HCT116 (cell line): ENCODE data around the gene PCNT.

Experiments
- CEBPB ChIP-seq: IDR thresholded peaks from 2 replicates; pipeline ENCODE4 v1.6.1; 2012; ENCODE audit warnings: low read depth
- ELF1 ChIP-seq: IDR thresholded peaks from 2 replicates; pipeline ENCODE4 v1.6.1; 2012; ENCODE audit warnings: low read depth, borderline replicate concordance
- EZH2 ChIP-seq: fragments of 200-600 bp; sonication (generic); IDR thresholded peaks from 2 replicates; pipeline ENCODE4 v1.6.1; 2017; ENCODE audit warnings: antibody characterized with exemption, mixed run types
- EZH2phosphoT487 ChIP-seq: fragments of 200-600 bp; IDR thresholded peaks from 2 replicates; pipeline ENCODE4 v1.6.1; 2018; ENCODE audit warnings: antibody characterized with exemption, borderline replicate concordance
- POLR2A ChIP-seq: IDR thresholded peaks from 2 replicates; pipeline ENCODE4 v1.7.0; 2011; ENCODE audit warnings: borderline replicate concordance; ENCODE audit not compliant: insufficient read depth, insufficient read length; ENCODE audit errors: extremely low read depth
- POLR2AphosphoS5 ChIP-seq: IDR thresholded peaks from 2 replicates; pipeline ENCODE4 v1.6.1; 2011; ENCODE audit warnings: mild to moderate bottlenecking, low read depth, low read length, moderate library complexity
- RAD21 ChIP-seq: IDR thresholded peaks from 2 replicates; pipeline ENCODE4 v1.6.1; 2012; ENCODE audit warnings: low read depth, mild to moderate bottlenecking
- SRF ChIP-seq: IDR thresholded peaks from 2 replicates; pipeline ENCODE4 v1.6.1; 2012; ENCODE audit warnings: low read depth
- YY1 ChIP-seq: IDR thresholded peaks from 2 replicates; pipeline ENCODE4 v1.6.1; 2011; ENCODE audit warnings: low read length, low read depth, moderate library complexity, mild to moderate bottlenecking; ENCODE audit not compliant: insufficient replicate concordance; ENCODE audit errors: extremely low read depth
- ZFX ChIP-seq: fragments of 450-650 bp; IDR thresholded peaks from 2 replicates; pipeline ENCODE4 v1.6.1; 2017
- TF ChIP-seq, protein P1 (sequence below), 3 experiments: fragments of 200-600 bp in 1 of 3; sonication (generic) in 1 of 3; IDR thresholded peaks in 2 of 3; conservative IDR thresholded peaks in 1 of 3; 2 replicates each; pipeline ENCODE4 v1.5.1; 2012 to 2017; ENCODE audit warnings: low read depth in 2 of 3, low read length in 2 of 3, antibody characterized with exemption in 1 of 3, borderline replicate concordance in 1 of 3, control low read depth in 1 of 3, mild to moderate bottlenecking in 1 of 3, mixed read lengths in 1 of 3, mixed run types in 1 of 3, moderate library complexity in 1 of 3; ENCODE audit not compliant: insufficient read depth in 1 of 3
- TF ChIP-seq, protein P2 (sequence below): IDR thresholded peaks from 2 replicates; pipeline ENCODE4 v1.6.1; 2012
- TF ChIP-seq, protein P3 (sequence below): IDR thresholded peaks from 2 replicates; pipeline ENCODE4 v1.6.1; 2012; ENCODE audit warnings: low read depth

- TF ChIP-seq RAD21 (no peak), ZFX (no peak), YY1 (no peak), SRF (no peak), EZH2 (no peak), EZH2phosphoT487 (no peak), POLR2A (no peak), POLR2AphosphoS5 (no peak), CEBPB (no peak), ELF1 (no peak)
- TF ChIP-seq, protein P1, sequence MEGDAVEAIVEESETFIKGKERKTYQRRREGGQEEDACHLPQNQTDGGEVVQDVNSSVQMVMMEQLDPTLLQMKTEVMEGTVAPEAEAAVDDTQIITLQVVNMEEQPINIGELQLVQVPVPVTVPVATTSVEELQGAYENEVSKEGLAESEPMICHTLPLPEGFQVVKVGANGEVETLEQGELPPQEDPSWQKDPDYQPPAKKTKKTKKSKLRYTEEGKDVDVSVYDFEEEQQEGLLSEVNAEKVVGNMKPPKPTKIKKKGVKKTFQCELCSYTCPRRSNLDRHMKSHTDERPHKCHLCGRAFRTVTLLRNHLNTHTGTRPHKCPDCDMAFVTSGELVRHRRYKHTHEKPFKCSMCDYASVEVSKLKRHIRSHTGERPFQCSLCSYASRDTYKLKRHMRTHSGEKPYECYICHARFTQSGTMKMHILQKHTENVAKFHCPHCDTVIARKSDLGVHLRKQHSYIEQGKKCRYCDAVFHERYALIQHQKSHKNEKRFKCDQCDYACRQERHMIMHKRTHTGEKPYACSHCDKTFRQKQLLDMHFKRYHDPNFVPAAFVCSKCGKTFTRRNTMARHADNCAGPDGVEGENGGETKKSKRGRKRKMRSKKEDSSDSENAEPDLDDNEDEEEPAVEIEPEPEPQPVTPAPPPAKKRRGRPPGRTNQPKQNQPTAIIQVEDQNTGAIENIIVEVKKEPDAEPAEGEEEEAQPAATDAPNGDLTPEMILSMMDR (IDR thresholded peaks at IDR 0.05 in 2 of 3, conservative IDR thresholded peaks at IDR 0.05 in 1 of 3; ENCODE audit: borderline replicate concordance in 1 of 3, insufficient read depth in 1 of 3, low read depth in 2 of 3, low read length in 2 of 3): no peak
- TF ChIP-seq, protein P2, sequence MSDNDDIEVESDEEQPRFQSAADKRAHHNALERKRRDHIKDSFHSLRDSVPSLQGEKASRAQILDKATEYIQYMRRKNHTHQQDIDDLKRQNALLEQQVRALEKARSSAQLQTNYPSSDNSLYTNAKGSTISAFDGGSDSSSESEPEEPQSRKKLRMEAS: no peak
- TF ChIP-seq, protein P3, sequence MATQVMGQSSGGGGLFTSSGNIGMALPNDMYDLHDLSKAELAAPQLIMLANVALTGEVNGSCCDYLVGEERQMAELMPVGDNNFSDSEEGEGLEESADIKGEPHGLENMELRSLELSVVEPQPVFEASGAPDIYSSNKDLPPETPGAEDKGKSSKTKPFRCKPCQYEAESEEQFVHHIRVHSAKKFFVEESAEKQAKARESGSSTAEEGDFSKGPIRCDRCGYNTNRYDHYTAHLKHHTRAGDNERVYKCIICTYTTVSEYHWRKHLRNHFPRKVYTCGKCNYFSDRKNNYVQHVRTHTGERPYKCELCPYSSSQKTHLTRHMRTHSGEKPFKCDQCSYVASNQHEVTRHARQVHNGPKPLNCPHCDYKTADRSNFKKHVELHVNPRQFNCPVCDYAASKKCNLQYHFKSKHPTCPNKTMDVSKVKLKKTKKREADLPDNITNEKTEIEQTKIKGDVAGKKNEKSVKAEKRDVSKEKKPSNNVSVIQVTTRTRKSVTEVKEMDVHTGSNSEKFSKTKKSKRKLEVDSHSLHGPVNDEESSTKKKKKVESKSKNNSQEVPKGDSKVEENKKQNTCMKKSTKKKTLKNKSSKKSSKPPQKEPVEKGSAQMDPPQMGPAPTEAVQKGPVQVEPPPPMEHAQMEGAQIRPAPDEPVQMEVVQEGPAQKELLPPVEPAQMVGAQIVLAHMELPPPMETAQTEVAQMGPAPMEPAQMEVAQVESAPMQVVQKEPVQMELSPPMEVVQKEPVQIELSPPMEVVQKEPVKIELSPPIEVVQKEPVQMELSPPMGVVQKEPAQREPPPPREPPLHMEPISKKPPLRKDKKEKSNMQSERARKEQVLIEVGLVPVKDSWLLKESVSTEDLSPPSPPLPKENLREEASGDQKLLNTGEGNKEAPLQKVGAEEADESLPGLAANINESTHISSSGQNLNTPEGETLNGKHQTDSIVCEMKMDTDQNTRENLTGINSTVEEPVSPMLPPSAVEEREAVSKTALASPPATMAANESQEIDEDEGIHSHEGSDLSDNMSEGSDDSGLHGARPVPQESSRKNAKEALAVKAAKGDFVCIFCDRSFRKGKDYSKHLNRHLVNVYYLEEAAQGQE: no peak
Observed at GRCh38 chr21:46285206-46285661, 38.7 kb upstream of the PCNT start, which contains the start of gene MCM3AP.
